Panc1 (cell line): ENCODE results near the gene AP3M1. TPM values are rescaled to one million over a fixed set of nuclear protein-coding genes. Genes with fewer than 3 reads are reported as not detected.

Experiments used
- ATAC-seq: fragments of 200-7000 bp; cut with Tn5 transposase; 2 replicates; pipeline ENCODE4 v1.9.1; 2020; ENCODE audit warnings: mild to moderate bottlenecking, moderate library complexity
- BruUV-seq: library from RNA; stranded (reverse); fragments of 400-500 nt; replicated peaks from 2 replicates; lab custom pipeline; 2021; lab: Mats Ljungman, UMichigan
- CTCF ChIA-PET: fragments of 300-600 bp; sonication (Branson Sonifier 250); formaldehyde crosslinking; loops from one replicate; lab custom pipeline; 2022; ENCODE audit warnings: antibody characterized with exemption; lab: Charles Lee
- POLR2A ChIA-PET: fragments of 300-600 bp; sonication (Branson Sonifier 250); formaldehyde crosslinking; loops from one replicate; lab custom pipeline; 2022; ENCODE audit warnings: antibody characterized with exemption; lab: Charles Lee
- DNase-seq: peaks from one replicate; pipeline ENCODE4 v3.0.0-alpha.2; 2010; ENCODE audit warnings: low read depth, low spot score
- H3K27ac ChIP-seq: 2 replicates; pipeline ENCODE4 v1.5.1; 2011; ENCODE audit warnings: mild to moderate bottlenecking, low read length, inconsistent platforms
- H3K27me3 ChIP-seq: fragments of 200-500 bp; sonication (Bioruptor generic); 2 replicates; pipeline ENCODE4 v1.6.0; 2014; ENCODE audit warnings: low read length, inconsistent platforms; ENCODE audit not compliant: control insufficient read depth, insufficient read depth
- H3K36me3 ChIP-seq: fragments of 200-500 bp; sonication (Bioruptor generic); 2 replicates; pipeline ENCODE4 v1.5.1; 2014; ENCODE audit warnings: inconsistent platforms, mild to moderate bottlenecking, low read length, moderate library complexity; ENCODE audit not compliant: control insufficient read depth, insufficient read depth
- H3K4me1 ChIP-seq: 2 replicates; pipeline ENCODE4 v1.5.1; 2011; ENCODE audit warnings: inconsistent platforms, mild to moderate bottlenecking, low read length, moderate library complexity; ENCODE audit not compliant: control insufficient read depth, insufficient read depth
- H3K4me3 ChIP-seq, 2 experiments: 2 replicates each; pipeline ENCODE4 v1.5.1; 2011 to 2012; ENCODE audit warnings: low read depth in 2 of 2, low read length in 2 of 2, mild to moderate bottlenecking in 2 of 2, inconsistent platforms in 1 of 2, moderate library complexity in 1 of 2
- H3K9me3 ChIP-seq: fragments of 200-500 bp; sonication (Bioruptor generic); 2 replicates; pipeline ENCODE4 v1.5.1; 2014; ENCODE audit warnings: low read depth, mild to moderate bottlenecking, inconsistent platforms, low read length, moderate library complexity; ENCODE audit not compliant: control insufficient read depth, insufficient read depth
- CTCF ChIP-seq: fragments of 450-650 bp; IDR thresholded peaks from 2 replicates; pipeline ENCODE4 v1.5.1; 2017; ENCODE audit warnings: mild to moderate bottlenecking
- POLR2AphosphoS5 ChIP-seq: IDR thresholded peaks from 2 replicates; pipeline ENCODE4 v1.6.1; 2012; ENCODE audit warnings: mild to moderate bottlenecking, low read depth, low read length, moderate library complexity
- REST ChIP-seq, 2 experiments: IDR thresholded peaks; 2 replicates each; pipeline ENCODE4 v1.6.1; 2011 to 2012; ENCODE audit warnings: low read depth in 2 of 2, control low read depth in 1 of 2, low read length in 1 of 2, mild to moderate bottlenecking in 1 of 2, moderate library complexity in 1 of 2; ENCODE audit not compliant: insufficient read depth in 1 of 2
- SIN3A ChIP-seq: IDR thresholded peaks from 2 replicates; pipeline ENCODE4 v1.6.1; 2012; ENCODE audit warnings: low read depth, mild to moderate bottlenecking, low read length, moderate library complexity, borderline replicate concordance; ENCODE audit not compliant: insufficient read depth
- TCF7L2 ChIP-seq: IDR thresholded peaks from 2 replicates; pipeline ENCODE4 v1.6.1; 2011; ENCODE audit warnings: mild to moderate bottlenecking, low read depth, low read length, inconsistent platforms
- in situ Hi-C: cut with HindIII; loops from 2 replicates; pipeline ENCODE4 v1.10.0; 2016; ENCODE audit warnings: low sequenced_read_pairs, low pct_unique_long_range_greater_than_20kb
- intact Hi-C: fragments of 100-400 bp; cut with micrococcal nuclease; formaldehyde crosslinking; loops from one replicate; pipeline ENCODE4 v1.10.0; 2022; ENCODE audit not compliant: unreplicated experiment
- total RNA-seq: library from RNA; stranded (reverse); gene quantifications from one replicate; pipeline ENCODE4 v1.2.1, GENCODE V29; 2021; ENCODE audit not compliant: unreplicated experiment

The AP3M1 gene
- total RNA-seq, 1 experiment from 2014 or later = 51.5 TPM

- no TSS peak for BruUV-seq
- peaks cover 43% of the 10 kb centered on the region for H3K4me1 ChIP-seq
- H3K4me3 ChIP-seq = no peak overlapping the region
- in situ Hi-C loops = no loop called here
- TF ChIP-seq POLR2AphosphoS5 (no peak), TCF7L2 (no peak), CTCF (no peak), SIN3A (no peak)
- peak overlapping the region; percentile 5; the same call in 1 of the 2 replicates for H3K27ac ChIP-seq
- intact Hi-C loops = no loop called here
- DNase-seq (no peak), ATAC-seq (no peak)
- H3K9me3 ChIP-seq = no peaks in the 10 kb centered on the region
- ChIA-PET CTCF (no interaction called here), POLR2A (interaction anchor here (0.6 kb wide), 1 partner anchor 792 kb away, joined by 3 read pairs; no protein-coding TSS in a partner anchor)
- H3K27me3 ChIP-seq = no peaks in the 10 kb centered on the region
- H3K36me3 ChIP-seq = no peaks in the 10 kb centered on the region
Measured at GRCh38 chr10:74187237-74187636, 36.6 kb upstream of the AP3M1 start.

- DNase-seq (no peak), ATAC-seq (no peak)
- Histone ChIP-seq H3K36me3 (no peaks in the 10 kb centered on the region), H3K4me3 (no peak overlapping the region), H3K27me3 (no peaks in the 10 kb centered on the region), H3K27ac (no peak overlapping the region), H3K4me1 (peaks cover 39% of the 10 kb centered on the region), H3K9me3 (no peaks in the 10 kb centered on the region)
- POLR2A ChIA-PET = interaction anchor here (0.6 kb wide), 1 partner anchor 793 kb away, joined by 3 read pairs; no protein-coding TSS in a partner anchor
- no peak for TF ChIP-seq SIN3A
- TF ChIP-seq CTCF = no peak
- no peak for TF ChIP-seq POLR2AphosphoS5
- no peak for TF ChIP-seq REST (IDR thresholded peaks at IDR 0.05; ENCODE audit: insufficient read depth in 1 of 2, low read depth in 2 of 2, low read length in 1 of 2)
- no peak for TF ChIP-seq TCF7L2
- no TSS peak for BruUV-seq
- in situ Hi-C loops (no loop called here), intact Hi-C loops (no loop called here)
- CTCF ChIA-PET = no interaction called here
Measured at GRCh38 chr10:74186678-74187077, 36.0 kb upstream of the AP3M1 start.
